HepG2 (cell line): Measurements from ENCODE around the gene BST2. TPM values are rescaled to one million over a fixed set of nuclear protein-coding genes. Genes with fewer than 3 reads are reported as not detected.

Experiments
- AKAP8 ChIP-seq: sonication (generic); formaldehyde crosslinking; IDR thresholded peaks from 2 replicates; pipeline ENCODE4 v1.5.1; 2020; ENCODE audit warnings: mild to moderate bottlenecking, missing genetic modification reagents
- CBFB ChIP-seq: sonication (generic); formaldehyde crosslinking; IDR thresholded peaks from 2 replicates; pipeline ENCODE4 v1.4.0; 2020; ENCODE audit warnings: missing genetic modification reagents
- ERF ChIP-seq: IDR thresholded peaks from 2 replicates; pipeline ENCODE4 v1.6.1; 2018; ENCODE audit warnings: missing biosample characterization, missing genetic modification reagents
- ETV5 ChIP-seq: IDR thresholded peaks from 2 replicates; pipeline ENCODE4 v1.6.1; 2018; ENCODE audit warnings: missing biosample characterization, missing genetic modification reagents, inconsistent platforms, borderline replicate concordance
- HMG20A ChIP-seq: IDR thresholded peaks from 2 replicates; pipeline ENCODE4 v1.6.1; 2016; ENCODE audit warnings: borderline replicate concordance
- KLF16 ChIP-seq, 2 experiments: sonication (generic) in 1 of 2; formaldehyde crosslinking in 1 of 2; IDR thresholded peaks; 2 replicates each; pipeline versions ENCODE4 v1.6.1 to v1.8.0; 2016 to 2023; ENCODE audit warnings: missing genetic modification reagents in 2 of 2, missing compliant biosample characterization in 1 of 2
- MAZ ChIP-seq, 2 experiments: sonication (generic) in 1 of 2; formaldehyde crosslinking in 1 of 2; IDR thresholded peaks; 2 replicates each; pipeline versions ENCODE4 v1.5.0 to v1.6.1; 2012 to 2020; ENCODE audit warnings: low read depth in 2 of 2, mild to moderate bottlenecking in 2 of 2, borderline replicate concordance in 1 of 2, improper control_type of control experiment in 1 of 2, low read length in 1 of 2, missing genetic modification reagents in 1 of 2, moderate library complexity in 1 of 2
- POLR2A ChIP-seq, 2 experiments: IDR thresholded peaks; 2 replicates each; pipeline ENCODE4 v1.6.1; 2011; ENCODE audit warnings: low read depth in 2 of 2, low read length in 2 of 2, mild to moderate bottlenecking in 1 of 2, moderate library complexity in 1 of 2; ENCODE audit not compliant: insufficient read depth in 1 of 2
- PRDM15 ChIP-seq: sonication (generic); formaldehyde crosslinking; IDR thresholded peaks from 2 replicates; pipeline ENCODE4 v1.4.0; 2020; ENCODE audit warnings: missing genetic modification reagents
- SKI ChIP-seq: fragments of 450-650 bp; IDR thresholded peaks from one replicate; pipeline ENCODE4 v1.6.1; 2018; ENCODE audit warnings: mild to moderate bottlenecking; ENCODE audit not compliant: partially characterized antibody
- THAP11 ChIP-seq: IDR thresholded peaks from 2 replicates; pipeline ENCODE4 v1.6.1; 2016; ENCODE audit warnings: missing biosample characterization, missing genetic modification reagents
- TSC22D2 ChIP-seq: sonication (generic); formaldehyde crosslinking; IDR thresholded peaks from 2 replicates; pipeline ENCODE4 v1.5.1; 2020; ENCODE audit warnings: missing genetic modification reagents, mild to moderate bottlenecking, borderline replicate concordance
- ZFP41 ChIP-seq: sonication (generic); formaldehyde crosslinking; IDR thresholded peaks from 2 replicates; pipeline ENCODE4 v1.4.0; 2020; ENCODE audit warnings: mild to moderate bottlenecking, missing genetic modification reagents, borderline replicate concordance
- ZNF121 ChIP-seq: sonication (generic); formaldehyde crosslinking; IDR thresholded peaks from 2 replicates; pipeline ENCODE4 v1.5.0; 2020; ENCODE audit warnings: mild to moderate bottlenecking, missing genetic modification reagents
- ZNF556 ChIP-seq: sonication (generic); formaldehyde crosslinking; IDR thresholded peaks from 2 replicates; pipeline ENCODE4 v1.4.0; 2020; ENCODE audit warnings: mild to moderate bottlenecking, missing genetic modification reagents, borderline replicate concordance
- ZNF672 ChIP-seq: sonication (generic); formaldehyde crosslinking; IDR thresholded peaks from 2 replicates; pipeline ENCODE4 v1.8.1; 2022; ENCODE audit warnings: missing genetic modification reagents
- ZNF800 ChIP-seq: sonication (generic); formaldehyde crosslinking; IDR thresholded peaks from 2 replicates; pipeline ENCODE4 v1.4.0; 2020; ENCODE audit warnings: missing genetic modification reagents
- polyA plus RNA-seq, 8 experiments: library from polyadenylated mRNA; depleted of rRNA in 3 of 8; stranded (reverse) in 7 of 8; unstranded in 1 of 8; fragments of >200 nt; fragmentation: Illumina TruSeq in 4 of 8; extraction: Trizol in 4 of 8; gene quantifications; 2 replicates each; pipeline versions ENCODE4 v1.2.1 to v1.2.3, GENCODE V29; 2011 to 2016; ENCODE audit warnings: low read depth in 4 of 8, missing spikeins in 1 of 8, mixed read lengths in 1 of 8; ENCODE audit not compliant: insufficient read depth in 1 of 8
- total RNA-seq, 5 experiments: library from RNA; depleted of rRNA; stranded (reverse); fragments of >200 nt; fragmentation: Illumina TruSeq; extraction: Trizol; gene quantifications; 2 replicates each; pipeline ENCODE4 v1.2.3, GENCODE V29; 2016; ENCODE audit warnings: low read depth in 1 of 5
- TF ChIP-seq, protein P1 (sequence below): sonication (generic); formaldehyde crosslinking; IDR thresholded peaks from 2 replicates; pipeline ENCODE4 v1.4.0; 2020; ENCODE audit warnings: missing genetic modification reagents
- TF ChIP-seq, protein P2 (sequence below): sonication (generic); formaldehyde crosslinking; IDR thresholded peaks from 2 replicates; pipeline ENCODE4 v1.4.0; 2020; ENCODE audit warnings: missing genetic modification reagents

The BST2 gene
- total and polyA plus RNA-seq, 2 of the 13 experiments (the other 11 are each of a cell fraction or from before 2014, with no cell fraction given), result 58.8 to 93.8 TPM

DNA sequence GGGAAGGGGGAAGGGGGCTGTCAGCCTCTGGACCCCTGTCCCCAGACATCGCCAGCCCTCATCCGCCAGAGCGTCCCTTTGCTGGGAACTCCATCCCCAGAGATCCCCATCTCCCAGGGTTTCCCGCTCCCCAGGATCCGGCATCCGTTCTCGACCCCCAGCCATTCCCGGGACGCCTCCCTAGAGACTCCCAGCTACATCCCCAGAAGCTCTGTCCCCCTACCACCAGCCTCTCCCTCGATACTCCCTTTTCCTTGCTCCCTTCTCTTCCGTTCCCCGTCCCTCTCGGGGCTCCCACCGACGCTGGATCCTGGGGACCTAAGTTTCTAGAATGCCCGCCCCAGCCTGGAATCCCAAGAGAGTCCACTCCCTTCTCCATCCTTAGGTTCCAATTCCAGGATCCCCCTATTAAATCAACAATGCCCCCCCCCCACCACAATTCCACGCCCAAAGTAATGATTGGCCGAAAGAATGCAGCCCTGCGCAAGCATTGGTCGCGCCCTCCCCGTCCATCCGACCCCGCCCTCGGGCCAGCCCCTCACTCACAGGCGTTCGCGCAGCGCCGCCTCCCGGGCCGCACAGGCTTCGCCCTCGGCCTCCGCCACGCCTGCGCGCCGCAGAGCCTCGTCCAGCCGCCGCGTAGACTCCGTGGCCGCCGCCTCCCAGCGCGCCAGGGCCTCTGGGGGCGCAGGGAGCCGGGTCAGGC, 14.6 kb downstream of the BST2 start (continued):
- TF ChIP-seq PRDM15 (CRISPR knock-in tag) (0 out of 2 replicates have a peak, but pooled peaks have one; percentile 45), TSC22D2 (CRISPR knock-in tag) (no peak), ETV5 (0 out of 2 replicates have a peak, but pooled peaks have one; percentile 15), CBFB (peak; percentile 29; the same call in 1 of the 2 replicates), MAZ (IDR thresholded peaks at IDR 0.05; ENCODE audit: borderline replicate concordance, low read depth, low read length) (peak; percentile 86), MAZ (CRISPR knock-in tag; IDR thresholded peaks at IDR 0.05; ENCODE audit: low read depth) (peak; percentile 66), THAP11 (CRISPR knock-in tag) (peak; percentile 79), ERF (CRISPR knock-in tag) (0 out of 2 replicates have a peak, but pooled peaks have one; percentile 22), ZNF672 (CRISPR knock-in tag) (no peak), AKAP8 (peak; percentile 55; the same call in 1 of the 2 replicates), KLF16 (CRISPR knock-in tag; IDR thresholded peaks at IDR 0.05) (peak in 1 of 2 experiments; percentile 44; a peak in 1 of 4 replicates), ZNF121 (CRISPR knock-in tag) (0 out of 2 replicates have a peak, but pooled peaks have one; percentile 9), ZNF800 (CRISPR knock-in tag) (0 out of 2 replicates have a peak, but pooled peaks have one; percentile 36), SKI (peak; percentile 87), HMG20A (CRISPR knock-in tag) (no peak), ZNF556 (CRISPR knock-in tag) (no peak; the same call in 1 of the 2 replicates), ZFP41 (CRISPR knock-in tag) (no peak), POLR2A (IDR thresholded peaks at IDR 0.05; ENCODE audit: insufficient read depth in 1 of 2, low read depth in 2 of 2, low read length in 2 of 2) (no peak)
- TF ChIP-seq, protein P1, sequence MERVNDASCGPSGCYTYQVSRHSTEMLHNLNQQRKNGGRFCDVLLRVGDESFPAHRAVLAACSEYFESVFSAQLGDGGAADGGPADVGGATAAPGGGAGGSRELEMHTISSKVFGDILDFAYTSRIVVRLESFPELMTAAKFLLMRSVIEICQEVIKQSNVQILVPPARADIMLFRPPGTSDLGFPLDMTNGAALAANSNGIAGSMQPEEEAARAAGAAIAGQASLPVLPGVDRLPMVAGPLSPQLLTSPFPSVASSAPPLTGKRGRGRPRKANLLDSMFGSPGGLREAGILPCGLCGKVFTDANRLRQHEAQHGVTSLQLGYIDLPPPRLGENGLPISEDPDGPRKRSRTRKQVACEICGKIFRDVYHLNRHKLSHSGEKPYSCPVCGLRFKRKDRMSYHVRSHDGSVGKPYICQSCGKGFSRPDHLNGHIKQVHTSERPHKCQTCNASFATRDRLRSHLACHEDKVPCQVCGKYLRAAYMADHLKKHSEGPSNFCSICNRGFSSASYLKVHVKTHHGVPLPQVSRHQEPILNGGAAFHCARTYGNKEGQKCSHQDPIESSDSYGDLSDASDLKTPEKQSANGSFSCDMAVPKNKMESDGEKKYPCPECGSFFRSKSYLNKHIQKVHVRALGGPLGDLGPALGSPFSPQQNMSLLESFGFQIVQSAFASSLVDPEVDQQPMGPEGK (CRISPR knock-in tag), result peak; percentile 74
- TF ChIP-seq, protein P2, sequence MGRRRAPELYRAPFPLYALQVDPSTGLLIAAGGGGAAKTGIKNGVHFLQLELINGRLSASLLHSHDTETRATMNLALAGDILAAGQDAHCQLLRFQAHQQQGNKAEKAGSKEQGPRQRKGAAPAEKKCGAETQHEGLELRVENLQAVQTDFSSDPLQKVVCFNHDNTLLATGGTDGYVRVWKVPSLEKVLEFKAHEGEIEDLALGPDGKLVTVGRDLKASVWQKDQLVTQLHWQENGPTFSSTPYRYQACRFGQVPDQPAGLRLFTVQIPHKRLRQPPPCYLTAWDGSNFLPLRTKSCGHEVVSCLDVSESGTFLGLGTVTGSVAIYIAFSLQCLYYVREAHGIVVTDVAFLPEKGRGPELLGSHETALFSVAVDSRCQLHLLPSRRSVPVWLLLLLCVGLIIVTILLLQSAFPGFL, result no peak
